ENCODE results near the gene SNTN. TPM values are rescaled to one million over a fixed set of nuclear protein-coding genes. Genes with fewer than 3 reads are reported as not detected.

Gene SNTN
- total RNA-seq, 4 donors from 2014 or later, result not detected

DNA sequence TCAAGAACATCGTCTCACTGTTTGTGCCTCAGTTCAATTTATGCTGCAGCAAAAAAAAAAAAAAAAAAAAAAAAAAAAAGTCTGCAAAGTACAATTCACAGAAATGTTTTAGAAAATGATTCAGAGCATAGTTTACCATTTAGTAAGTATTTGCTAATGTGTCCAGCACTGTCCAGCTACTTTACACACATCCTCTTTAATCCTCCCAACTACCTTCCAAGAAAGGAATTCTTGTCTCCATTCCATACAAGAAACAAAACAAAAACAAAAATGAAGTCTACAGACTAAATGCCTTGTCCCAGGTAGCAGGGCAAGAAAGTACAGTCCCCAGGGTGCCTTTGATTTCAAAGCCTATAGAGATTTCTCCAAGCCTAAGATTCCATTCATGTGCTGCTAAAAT is 38.9 kb upstream of the SNTN start:
- no peaks in the 10 kb centered on the region for H3K27me3 ChIP-seq
- no peaks in the 10 kb centered on the region for H3K4me1 ChIP-seq
- intact Hi-C loops (cut with DNase I), result no loop called here
- H3K36me3 ChIP-seq, result no peaks in the 10 kb centered on the region
- DNase-seq (ENCODE audit: extremely low spot score), result no peak
- H3K27ac ChIP-seq (replicated peaks in 1 of 4), result no peak overlapping the region
- no peak overlapping the region for H3K4me3 ChIP-seq
- no peak for TF ChIP-seq POLR2AphosphoS5 (IDR thresholded peaks at IDR 0.05)
- H3K9me3 ChIP-seq, result no peaks in the 10 kb centered on the region
- 90% methylated on average over 1 of the region's 1 CpG for WGBS

DNA sequence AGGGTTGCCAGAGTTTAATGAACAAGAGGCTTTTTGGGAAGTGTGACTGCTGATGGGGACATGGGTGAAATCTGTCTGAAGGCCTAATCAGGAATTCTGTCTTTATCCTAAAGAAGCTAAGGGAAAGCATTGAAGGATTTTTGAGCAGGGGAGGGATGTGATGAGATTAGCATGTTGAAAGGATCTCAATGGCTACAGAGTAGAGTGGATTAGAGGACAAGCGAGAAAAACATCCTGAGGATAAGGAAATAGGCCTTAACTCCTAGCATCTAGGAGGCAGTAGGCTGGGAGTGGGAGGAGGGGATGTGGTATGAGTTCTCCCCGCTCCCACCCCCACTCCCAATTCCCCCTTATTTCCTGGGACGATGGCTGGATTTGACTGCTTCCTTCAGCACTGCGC is 35.1 kb upstream of the SNTN start:
- Histone ChIP-seq H3K27ac (replicated peaks in 1 of 4) (no peak overlapping the region), H3K27me3 (peaks cover 0 to 11% (median 0%) of the 10 kb centered on the region in 4 donors), H3K4me3 (no peak overlapping the region), H3K4me1 (no peaks in the 10 kb centered on the region), H3K36me3 (no peaks in the 10 kb centered on the region), H3K9me3 (no peaks in the 10 kb centered on the region)
- no peak for DNase-seq (ENCODE audit: extremely low spot score)
- 73% methylated on average over 4 of the region's 4 CpGs for WGBS
- TF ChIP-seq EP300 (IDR thresholded peaks at IDR 0.05) (no peak), POLR2A (IDR thresholded peaks at IDR 0.05; ENCODE audit: low read depth) (no peak), POLR2AphosphoS5 (IDR thresholded peaks at IDR 0.05) (no peak)
- TF ChIP-seq, protein P1, sequence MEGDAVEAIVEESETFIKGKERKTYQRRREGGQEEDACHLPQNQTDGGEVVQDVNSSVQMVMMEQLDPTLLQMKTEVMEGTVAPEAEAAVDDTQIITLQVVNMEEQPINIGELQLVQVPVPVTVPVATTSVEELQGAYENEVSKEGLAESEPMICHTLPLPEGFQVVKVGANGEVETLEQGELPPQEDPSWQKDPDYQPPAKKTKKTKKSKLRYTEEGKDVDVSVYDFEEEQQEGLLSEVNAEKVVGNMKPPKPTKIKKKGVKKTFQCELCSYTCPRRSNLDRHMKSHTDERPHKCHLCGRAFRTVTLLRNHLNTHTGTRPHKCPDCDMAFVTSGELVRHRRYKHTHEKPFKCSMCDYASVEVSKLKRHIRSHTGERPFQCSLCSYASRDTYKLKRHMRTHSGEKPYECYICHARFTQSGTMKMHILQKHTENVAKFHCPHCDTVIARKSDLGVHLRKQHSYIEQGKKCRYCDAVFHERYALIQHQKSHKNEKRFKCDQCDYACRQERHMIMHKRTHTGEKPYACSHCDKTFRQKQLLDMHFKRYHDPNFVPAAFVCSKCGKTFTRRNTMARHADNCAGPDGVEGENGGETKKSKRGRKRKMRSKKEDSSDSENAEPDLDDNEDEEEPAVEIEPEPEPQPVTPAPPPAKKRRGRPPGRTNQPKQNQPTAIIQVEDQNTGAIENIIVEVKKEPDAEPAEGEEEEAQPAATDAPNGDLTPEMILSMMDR (IDR thresholded peaks at IDR 0.05), result no peak
- intact Hi-C loops (cut with DNase I), result no loop called here

DNA sequence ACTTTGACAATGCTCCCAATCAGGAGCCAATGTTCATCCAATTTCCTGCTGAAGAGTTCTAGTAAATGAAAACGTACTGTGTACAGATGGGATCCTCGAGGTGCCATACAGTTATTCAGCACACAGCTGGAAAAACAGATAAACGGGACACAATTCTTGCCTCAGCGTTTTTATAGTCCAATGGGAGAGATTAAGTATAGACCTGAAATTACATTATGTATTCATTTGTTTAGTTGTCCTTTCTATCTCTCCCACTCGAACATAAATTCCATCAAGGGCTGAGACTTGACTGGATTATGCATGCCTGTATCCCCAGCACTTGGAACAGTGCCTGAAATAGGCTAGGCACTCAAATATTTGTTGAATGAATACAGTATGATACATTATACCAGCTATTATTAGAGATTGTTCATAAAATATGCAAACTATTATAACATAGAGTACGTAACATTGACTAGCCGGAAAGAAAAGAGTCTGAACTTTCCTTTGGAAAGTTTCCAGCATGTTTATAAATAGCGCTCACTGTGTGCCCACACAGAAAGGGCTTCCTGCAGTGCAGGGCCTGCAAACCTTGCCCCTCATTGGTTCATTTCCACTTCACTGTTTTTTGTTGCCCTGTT is 27.4 kb upstream of the SNTN start:
- Histone ChIP-seq H3K9me3 (no peaks in the 10 kb centered on the region), H3K27me3 (no peaks in the 10 kb centered on the region), H3K4me3 (no peak overlapping the region), H3K27ac (replicated peaks in 1 of 4) (no peak overlapping the region), H3K36me3 (no peaks in the 10 kb centered on the region), H3K4me1 (peaks cover 6 to 10% (median 8%) of the 10 kb centered on the region in 4 donors)
- WGBS, result 26% methylated on average over 8 of the region's 8 CpGs
- TF ChIP-seq POLR2A (IDR thresholded peaks at IDR 0.05; ENCODE audit: low read depth) (no peak), EP300 (IDR thresholded peaks at IDR 0.05) (no peak), POLR2AphosphoS5 (IDR thresholded peaks at IDR 0.05) (no peak)
- DNase-seq (ENCODE audit: extremely low spot score), result no peak
- intact Hi-C loops (cut with DNase I), result no loop called here

DNA sequence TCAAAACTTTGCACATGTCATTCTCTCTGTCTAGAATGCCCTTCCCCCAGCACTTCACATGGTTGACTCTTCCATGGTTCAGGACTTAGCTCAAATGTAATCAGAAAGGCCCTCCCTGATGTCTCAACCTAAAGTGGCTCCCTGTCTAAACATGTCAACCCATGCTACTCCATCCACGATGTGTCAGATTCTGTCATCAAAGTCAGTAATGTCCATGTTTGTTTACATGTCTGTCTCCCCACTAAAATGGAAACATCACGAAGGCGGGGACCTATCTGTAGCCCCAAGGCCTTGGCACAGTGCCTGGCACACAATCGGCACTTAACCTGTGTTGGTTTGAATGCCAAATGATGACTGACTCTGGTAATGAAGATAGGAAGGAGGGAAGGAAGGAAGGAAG is 20.8 kb upstream of the SNTN start:
- H3K4me1 ChIP-seq, result no peaks in the 10 kb centered on the region
- no peaks in the 10 kb centered on the region for H3K36me3 ChIP-seq
- 80% methylated on average over 3 of the region's 4 CpGs for WGBS
- intact Hi-C loops (cut with DNase I), result no loop called here
- DNase-seq (ENCODE audit: extremely low spot score), result no peak
- TF ChIP-seq, protein P1 (IDR thresholded peaks at IDR 0.05), result no peak
- no peak for TF ChIP-seq POLR2A (IDR thresholded peaks at IDR 0.05; ENCODE audit: low read depth)
- TF ChIP-seq POLR2AphosphoS5 (IDR thresholded peaks at IDR 0.05), result no peak
- no peak for TF ChIP-seq EP300 (IDR thresholded peaks at IDR 0.05)
- H3K4me3 ChIP-seq, result no peak overlapping the region
- H3K27me3 ChIP-seq, result no peaks in the 10 kb centered on the region
- no peak overlapping the region for H3K27ac ChIP-seq (replicated peaks in 1 of 4)
- no peaks in the 10 kb centered on the region for H3K9me3 ChIP-seq

DNA sequence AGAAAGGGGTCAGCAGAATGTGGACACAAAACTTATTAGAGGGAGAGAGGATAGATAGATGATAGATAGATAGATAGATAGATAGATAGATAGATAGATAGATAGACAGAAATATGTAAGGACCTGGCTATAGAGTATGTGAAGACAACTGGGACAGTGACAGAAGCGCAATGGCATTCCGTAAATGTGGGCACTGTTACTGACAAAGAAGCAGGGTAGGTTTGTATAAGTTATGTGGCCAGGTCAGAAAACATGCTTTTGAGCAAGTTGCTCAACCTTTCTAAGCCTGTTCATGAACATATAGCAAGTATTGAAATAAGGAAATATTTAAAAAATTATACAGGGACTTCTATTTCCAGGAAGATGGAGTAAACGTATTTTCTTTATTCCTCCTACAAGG is 17.3 kb upstream of the SNTN start:
- H3K4me3 ChIP-seq, result no peak overlapping the region
- H3K4me1 ChIP-seq, result no peaks in the 10 kb centered on the region
- no peaks in the 10 kb centered on the region for H3K9me3 ChIP-seq
- TF ChIP-seq, protein P1 (IDR thresholded peaks at IDR 0.05), result no peak
- TF ChIP-seq EP300 (IDR thresholded peaks at IDR 0.05) (no peak), POLR2A (IDR thresholded peaks at IDR 0.05; ENCODE audit: low read depth) (no peak), POLR2AphosphoS5 (IDR thresholded peaks at IDR 0.05) (no peak)
- no peaks in the 10 kb centered on the region for H3K36me3 ChIP-seq
- H3K27me3 ChIP-seq, result no peaks in the 10 kb centered on the region
- no peak for DNase-seq (ENCODE audit: extremely low spot score)
- intact Hi-C loops (cut with DNase I), result no loop called here
- 84% methylated on average over 3 of the region's 3 CpGs for WGBS
- no peak overlapping the region for H3K27ac ChIP-seq (replicated peaks in 1 of 4)

DNA sequence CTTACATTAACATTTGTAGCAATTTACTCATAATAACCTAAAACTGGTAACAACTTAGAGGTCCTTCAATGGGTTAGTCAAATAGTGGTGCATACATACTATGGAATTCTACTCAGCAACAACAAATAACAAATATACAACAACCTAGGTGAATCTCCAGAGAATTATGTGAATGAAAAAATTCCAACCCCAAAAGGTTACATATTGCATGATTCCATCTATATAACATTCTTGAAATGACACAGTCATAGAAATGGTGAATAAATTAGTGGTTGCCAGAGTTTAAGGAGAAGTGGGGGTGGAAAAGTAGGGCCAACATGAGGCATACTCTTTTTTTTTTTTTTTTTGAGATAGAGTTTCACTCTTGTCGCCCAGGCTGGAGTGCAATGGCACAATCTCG is 12.7 kb upstream of the SNTN start:
- TF ChIP-seq POLR2AphosphoS5 (IDR thresholded peaks at IDR 0.05) (no peak), EP300 (IDR thresholded peaks at IDR 0.05) (no peak), POLR2A (IDR thresholded peaks at IDR 0.05; ENCODE audit: low read depth) (no peak)
- TF ChIP-seq, protein P1 (IDR thresholded peaks at IDR 0.05), result no peak
- Histone ChIP-seq H3K27me3 (peaks cover 0 to 2% (median 0%) of the 10 kb centered on the region in 4 donors), H3K4me3 (no peak overlapping the region), H3K4me1 (no peaks in the 10 kb centered on the region), H3K36me3 (no peaks in the 10 kb centered on the region), H3K9me3 (no peaks in the 10 kb centered on the region), H3K27ac (replicated peaks in 1 of 4) (no peak overlapping the region)
- no peak for DNase-seq (ENCODE audit: extremely low spot score)
- intact Hi-C loops (cut with DNase I), result no loop called here
- 73% methylated on average over 2 of the region's 2 CpGs for WGBS

All from esophagus muscularis mucosa (tissue), 4 donors.